PC-3 (cell line): ENCODE results near the gene RAB11FIP4.

Source experiments
- EZH2 ChIP-seq: fragments of 300-600 bp; sonication (generic); IDR thresholded peaks from one replicate; pipeline ENCODE4 v1.6.1; 2017; ENCODE audit warnings: antibody characterized with exemption, mild to moderate bottlenecking, low read length; ENCODE audit not compliant: unreplicated experiment
- TF ChIP-seq, protein P1 (sequence below): fragments of 300-600 bp; sonication (generic); conservative IDR thresholded peaks from 2 replicates; pipeline ENCODE4 v1.5.1; 2017; ENCODE audit warnings: antibody characterized with exemption, low read depth, mild to moderate bottlenecking, low read length

DNA sequence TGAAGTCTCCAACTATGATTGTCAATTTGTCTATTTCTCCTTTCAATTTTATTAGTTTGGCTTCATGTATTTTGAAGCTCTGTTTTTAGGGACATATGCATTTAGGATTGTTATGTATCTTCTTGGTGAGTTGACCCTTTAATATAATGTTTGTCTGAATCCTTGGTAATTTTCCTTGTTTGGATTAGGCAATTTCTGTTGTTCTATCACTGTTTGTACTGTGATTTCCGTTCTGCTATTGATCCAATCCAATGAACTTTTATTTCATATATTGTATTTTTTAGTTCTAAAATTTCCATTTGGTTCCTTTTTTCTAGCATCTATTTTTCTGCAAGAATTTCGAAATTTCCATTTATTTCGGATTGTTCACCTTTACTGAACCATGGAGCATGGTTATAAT, 31.0 kb downstream of the RAB11FIP4 start:
- TF ChIP-seq, protein P1, sequence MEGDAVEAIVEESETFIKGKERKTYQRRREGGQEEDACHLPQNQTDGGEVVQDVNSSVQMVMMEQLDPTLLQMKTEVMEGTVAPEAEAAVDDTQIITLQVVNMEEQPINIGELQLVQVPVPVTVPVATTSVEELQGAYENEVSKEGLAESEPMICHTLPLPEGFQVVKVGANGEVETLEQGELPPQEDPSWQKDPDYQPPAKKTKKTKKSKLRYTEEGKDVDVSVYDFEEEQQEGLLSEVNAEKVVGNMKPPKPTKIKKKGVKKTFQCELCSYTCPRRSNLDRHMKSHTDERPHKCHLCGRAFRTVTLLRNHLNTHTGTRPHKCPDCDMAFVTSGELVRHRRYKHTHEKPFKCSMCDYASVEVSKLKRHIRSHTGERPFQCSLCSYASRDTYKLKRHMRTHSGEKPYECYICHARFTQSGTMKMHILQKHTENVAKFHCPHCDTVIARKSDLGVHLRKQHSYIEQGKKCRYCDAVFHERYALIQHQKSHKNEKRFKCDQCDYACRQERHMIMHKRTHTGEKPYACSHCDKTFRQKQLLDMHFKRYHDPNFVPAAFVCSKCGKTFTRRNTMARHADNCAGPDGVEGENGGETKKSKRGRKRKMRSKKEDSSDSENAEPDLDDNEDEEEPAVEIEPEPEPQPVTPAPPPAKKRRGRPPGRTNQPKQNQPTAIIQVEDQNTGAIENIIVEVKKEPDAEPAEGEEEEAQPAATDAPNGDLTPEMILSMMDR: no peak
- no peak for TF ChIP-seq EZH2
